PFSK-1 (cell line): ENCODE results near the gene PDZD2.

Experiments
- FOXP2 ChIP-seq: optimal IDR thresholded peaks from 2 replicates; pipeline ENCODE3; 2011; ENCODE audit warnings: borderline replicate concordance, control low read depth, inconsistent platforms; ENCODE audit not compliant: insufficient read depth; ENCODE audit errors: extremely low read length, extremely low read depth
- POLR2AphosphoS5 ChIP-seq: IDR thresholded peaks from 2 replicates; pipeline ENCODE4 v1.6.1; 2012; ENCODE audit warnings: low read depth, mild to moderate bottlenecking, control low read depth, low read length, moderate library complexity
- REST ChIP-seq, 2 experiments: IDR thresholded peaks; 2 replicates each; pipeline versions ENCODE4 v1.6.1 to v1.8.0; 2011 to 2012; ENCODE audit warnings: low read depth in 2 of 2, low read length in 2 of 2, control low read depth in 1 of 2, inconsistent platforms in 1 of 2, mild to moderate bottlenecking in 1 of 2, moderate library complexity in 1 of 2; ENCODE audit not compliant: insufficient read depth in 1 of 2
- SIN3A ChIP-seq: IDR thresholded peaks from 2 replicates; pipeline ENCODE4 v1.6.1; 2012; ENCODE audit warnings: mild to moderate bottlenecking, low read length, moderate library complexity, borderline replicate concordance; ENCODE audit not compliant: insufficient read depth
- TAF1 ChIP-seq: IDR thresholded peaks from 2 replicates; pipeline ENCODE4 v1.6.1; 2012; ENCODE audit warnings: low read length, control low read depth, borderline replicate concordance; ENCODE audit not compliant: insufficient read depth

Gene PDZD2

GRCh38 chr5:32143617-32144377 lies 504.9 kb downstream of the PDZD2 start:
- TF ChIP-seq FOXP2: no peak
- TF ChIP-seq SIN3A: no peak
- TF ChIP-seq TAF1: no peak
- no peak for TF ChIP-seq REST (IDR thresholded peaks at IDR 0.05; ENCODE audit: insufficient read depth in 1 of 2, low read depth in 2 of 2, low read length in 2 of 2)
- TF ChIP-seq POLR2AphosphoS5: no peak

- TF ChIP-seq FOXP2: no peak
- no peak for TF ChIP-seq REST (IDR thresholded peaks at IDR 0.05; ENCODE audit: insufficient read depth in 1 of 2, low read depth in 2 of 2, low read length in 2 of 2)
- TF ChIP-seq TAF1: no peak
- TF ChIP-seq POLR2AphosphoS5: no peak
- no peak for TF ChIP-seq SIN3A
Observed at GRCh38 chr5:32144378-32145207, 505.7 kb downstream of the PDZD2 start.

- TF ChIP-seq POLR2AphosphoS5: no peak
- no peak for TF ChIP-seq TAF1
- no peak for TF ChIP-seq FOXP2
- TF ChIP-seq REST (IDR thresholded peaks at IDR 0.05; ENCODE audit: insufficient read depth in 1 of 2, low read depth in 2 of 2, low read length in 2 of 2): no peak
- TF ChIP-seq SIN3A: no peak
Observed at GRCh38 chr5:32145378-32145777, 506.4 kb downstream of the PDZD2 start.

- TF ChIP-seq SIN3A (no peak), TAF1 (no peak), REST (IDR thresholded peaks at IDR 0.05; ENCODE audit: insufficient read depth in 1 of 2, low read depth in 2 of 2, low read length in 2 of 2) (no peak), FOXP2 (no peak), POLR2AphosphoS5 (no peak)
Observed at GRCh38 chr5:32147236-32147635, 508.3 kb downstream of the PDZD2 start.
